ENCODE measurements around the gene SNTA1.
"Not testable (repeated sequence)": the region's sequence is repeated elsewhere in the genome, so short reads cannot be mapped to it uniquely, and the experiment has no call there.

The SNTA1 gene

GRCh38 chr20:33488201-33488600 lies 44.6 kb upstream of the SNTA1 start:
- DNase-seq = peak in 1 of 2 donors; percentile 31
- Histone ChIP-seq H3K9me3 (no peaks in the 10 kb centered on the region), H3K4me3 (no peak overlapping the region), H3K27ac (peak overlapping the region in 1 of 2 donors; percentile 86), H3K36me3 (no peaks in the 10 kb centered on the region), H3K27me3 (no peaks in the 10 kb centered on the region), H3K4me1 (peaks cover 0 to 20% (median 13%) of the 10 kb centered on the region in 4 donors)
- intact Hi-C loops (cut with DNase I; ENCODE audit: low total_unique reads) = loop anchor here (10.0 kb wide), 1 partner anchor 177 kb away; the partner anchor contains the start of genes ACTL10 and C20orf144
- TF ChIP-seq CTCF (IDR thresholded peaks at IDR 0.05) = no peak

DNA sequence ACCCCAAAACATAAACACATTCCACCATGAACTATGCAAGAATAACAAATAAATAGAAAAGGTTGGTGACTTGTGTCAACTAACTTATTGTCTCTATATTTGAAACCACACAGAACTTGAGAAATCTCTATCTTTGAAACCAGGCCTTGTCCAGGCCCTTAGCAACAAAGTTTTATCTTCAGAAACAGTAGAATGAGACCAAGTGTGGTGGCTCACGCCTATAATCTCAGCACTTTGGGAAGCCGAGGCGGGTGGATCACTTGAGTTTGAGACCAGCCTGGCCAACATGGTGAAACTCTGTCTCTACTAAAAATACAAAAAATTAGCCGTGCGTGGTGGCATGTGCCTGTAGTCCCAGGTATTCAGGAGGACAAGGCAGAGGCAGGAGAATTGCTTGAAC lies 39.6 kb upstream of the SNTA1 start:
- H3K27ac ChIP-seq, H3K4me3 ChIP-seq, H3K9me3 ChIP-seq, H3K4me1 ChIP-seq, H3K27me3 ChIP-seq, DNase-seq, H3K36me3 ChIP-seq: not testable (repeated sequence)
- intact Hi-C loops (cut with DNase I; ENCODE audit: low total_unique reads) = loop anchor here (10.0 kb wide), 1 partner anchor 182 kb away; the partner anchor contains the start of genes ACTL10 and C20orf144

DNA sequence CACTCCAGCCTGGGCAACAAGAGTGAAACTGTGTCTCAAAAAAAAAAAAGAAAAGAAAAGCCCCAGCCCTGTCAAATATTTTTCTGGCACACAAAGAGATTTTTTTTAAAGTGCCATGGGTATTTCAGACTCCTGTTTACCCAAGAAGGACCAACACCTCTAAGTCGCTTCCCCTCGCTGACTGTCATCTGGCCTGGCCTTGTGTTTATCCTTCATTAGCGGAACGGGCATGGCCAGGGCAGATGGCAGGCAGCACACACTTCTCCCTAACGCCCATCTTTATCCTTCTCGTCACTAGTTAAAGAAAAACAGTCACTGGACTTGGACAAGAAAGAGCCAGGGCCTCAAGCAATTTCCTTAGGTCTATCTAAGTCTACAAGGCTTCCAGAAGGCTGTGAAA lies 39.0 kb upstream of the SNTA1 start:
- no peaks in the 10 kb centered on the region for H3K36me3 ChIP-seq
- H3K27ac ChIP-seq = no peak overlapping the region
- no peaks in the 10 kb centered on the region for H3K4me1 ChIP-seq
- no peaks in the 10 kb centered on the region for H3K27me3 ChIP-seq
- intact Hi-C loops (cut with DNase I; ENCODE audit: low total_unique reads) = loop anchor here (10.0 kb wide), 1 partner anchor 182 kb away; the partner anchor contains the start of genes ACTL10 and C20orf144
- H3K9me3 ChIP-seq = no peaks in the 10 kb centered on the region
- no peak for TF ChIP-seq CTCF (IDR thresholded peaks at IDR 0.05)
- DNase-seq = no peak
- no peak overlapping the region for H3K4me3 ChIP-seq

GRCh38 chr20:33481431-33481941 lies 37.9 kb upstream of the SNTA1 start:
- Histone ChIP-seq H3K36me3 (no peaks in the 10 kb centered on the region), H3K4me3 (no peak overlapping the region), H3K9me3 (no peaks in the 10 kb centered on the region), H3K27me3 (no peaks in the 10 kb centered on the region), H3K27ac (no peak overlapping the region), H3K4me1 (no peaks in the 10 kb centered on the region)
- DNase-seq = no peak
- intact Hi-C loops (cut with DNase I; ENCODE audit: low total_unique reads) = loop anchor here (10.0 kb wide), 1 partner anchor 183 kb away; the partner anchor contains the start of genes ACTL10 and C20orf144
- TF ChIP-seq CTCF (IDR thresholded peaks at IDR 0.05) = no peak

GRCh38 chr20:33480048-33480447 lies 36.5 kb upstream of the SNTA1 start:
- intact Hi-C loops (cut with DNase I; ENCODE audit: low total_unique reads) = loop anchor here (10.0 kb wide), 1 partner anchor 185 kb away; the partner anchor contains the start of genes ACTL10 and C20orf144
- no peak overlapping the region for H3K27ac ChIP-seq
- H3K27me3 ChIP-seq = peaks cover 0 to 10% of the 10 kb centered on the region in 2 donors
- H3K4me1 ChIP-seq = no peaks in the 10 kb centered on the region
- TF ChIP-seq CTCF (IDR thresholded peaks at IDR 0.05) = no peak
- no peak for DNase-seq
- H3K36me3 ChIP-seq = no peaks in the 10 kb centered on the region
- no peaks in the 10 kb centered on the region for H3K9me3 ChIP-seq
- no peak overlapping the region for H3K4me3 ChIP-seq

GRCh38 chr20:33477386-33478234 lies 34.0 kb upstream of the SNTA1 start:
- H3K4me3 ChIP-seq = no peak overlapping the region
- H3K4me1 ChIP-seq = no peaks in the 10 kb centered on the region
- no peak for DNase-seq
- TF ChIP-seq CTCF (IDR thresholded peaks at IDR 0.05) = no peak
- H3K9me3 ChIP-seq = no peaks in the 10 kb centered on the region
- intact Hi-C loops (cut with DNase I; ENCODE audit: low total_unique reads) = no loop called here
- peaks cover 0 to 14% of the 10 kb centered on the region in 2 donors for H3K27me3 ChIP-seq
- no peak overlapping the region for H3K27ac ChIP-seq
- H3K36me3 ChIP-seq = no peaks in the 10 kb centered on the region

All from tibial artery (tissue), 4 donors.